ENCODE results near the gene JMJD6. TPM values are rescaled to one million over a fixed set of nuclear protein-coding genes. Genes with fewer than 3 reads are reported as not detected.

Gene JMJD6
- total RNA-seq, 2 donors from 2014 or later, result 27.2 to 31.3 TPM

GRCh38 chr17:76686538-76687297 lies 39.7 kb downstream of the JMJD6 start:
- DNase-seq (no peak), ATAC-seq (no peak)
- intact Hi-C loops (cut with DNase I, micrococcal nuclease), result no loop called here

- intact Hi-C loops (cut with DNase I, micrococcal nuclease), result no loop called here
- DNase-seq (no peak), ATAC-seq (no peak)
Observed at GRCh38 chr17:76685846-76686245, 40.6 kb downstream of the JMJD6 start.

- intact Hi-C loops (cut with DNase I, micrococcal nuclease), result no loop called here
- DNase-seq, result no peak
- no peak for ATAC-seq
Observed at GRCh38 chr17:76685366-76685765, 41.0 kb downstream of the JMJD6 start.

DNA sequence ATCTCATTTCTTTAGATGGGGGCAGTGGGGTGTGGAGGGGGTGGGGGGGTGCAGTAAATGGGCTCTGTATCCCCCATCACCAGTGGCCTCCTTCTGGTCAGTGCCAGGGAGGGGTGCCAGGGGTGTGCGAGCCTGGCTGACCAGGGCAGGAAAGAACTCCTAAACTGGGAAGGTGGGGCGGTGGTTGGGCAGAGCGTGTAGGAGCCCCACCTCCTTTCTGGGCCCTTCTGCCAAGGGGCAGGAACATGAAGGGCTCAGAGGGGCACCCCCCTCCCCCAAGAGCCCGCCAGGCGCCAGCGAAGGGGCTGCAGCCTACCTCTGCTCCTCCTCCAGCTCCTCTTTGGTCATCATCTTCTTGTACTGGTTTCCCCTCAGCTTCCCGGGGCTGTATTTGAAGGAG lies 41.6 kb downstream of the JMJD6 start:
- DNase-seq (no peak), ATAC-seq (no peak)
- intact Hi-C loops (cut with DNase I, micrococcal nuclease), result no loop called here

- ATAC-seq, result no peak
- intact Hi-C loops (cut with DNase I, micrococcal nuclease), result no loop called here
- DNase-seq, result no peak
Observed at GRCh38 chr17:76683921-76684745, 42.3 kb downstream of the JMJD6 start.

GRCh38 chr17:76683011-76683755 lies 43.2 kb downstream of the JMJD6 start:
- ATAC-seq, result no peak
- no peak for DNase-seq
- intact Hi-C loops (cut with DNase I, micrococcal nuclease), result no loop called here

DNA sequence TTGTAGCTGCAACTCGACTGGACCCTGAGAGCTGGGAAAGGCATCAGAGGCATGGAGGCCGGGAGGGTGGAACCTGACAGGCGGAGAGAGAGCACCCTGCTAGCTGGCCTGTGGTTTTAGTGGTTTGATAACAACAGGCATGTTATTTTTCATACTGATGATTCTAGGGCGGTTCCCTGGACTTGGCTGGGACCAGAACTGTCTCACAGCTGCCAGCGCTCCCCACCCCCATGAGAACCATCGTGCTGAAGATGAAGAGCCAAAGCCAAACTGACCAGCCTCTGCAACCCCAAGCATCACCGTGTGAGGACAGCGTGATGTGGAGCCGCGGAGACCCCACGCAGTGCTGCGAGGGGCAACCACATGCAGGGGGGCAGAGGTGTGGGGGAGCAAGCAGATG lies 44.1 kb downstream of the JMJD6 start:
- DNase-seq, result no peak
- intact Hi-C loops (cut with DNase I, micrococcal nuclease), result no loop called here
- ATAC-seq, result no peak

DNA sequence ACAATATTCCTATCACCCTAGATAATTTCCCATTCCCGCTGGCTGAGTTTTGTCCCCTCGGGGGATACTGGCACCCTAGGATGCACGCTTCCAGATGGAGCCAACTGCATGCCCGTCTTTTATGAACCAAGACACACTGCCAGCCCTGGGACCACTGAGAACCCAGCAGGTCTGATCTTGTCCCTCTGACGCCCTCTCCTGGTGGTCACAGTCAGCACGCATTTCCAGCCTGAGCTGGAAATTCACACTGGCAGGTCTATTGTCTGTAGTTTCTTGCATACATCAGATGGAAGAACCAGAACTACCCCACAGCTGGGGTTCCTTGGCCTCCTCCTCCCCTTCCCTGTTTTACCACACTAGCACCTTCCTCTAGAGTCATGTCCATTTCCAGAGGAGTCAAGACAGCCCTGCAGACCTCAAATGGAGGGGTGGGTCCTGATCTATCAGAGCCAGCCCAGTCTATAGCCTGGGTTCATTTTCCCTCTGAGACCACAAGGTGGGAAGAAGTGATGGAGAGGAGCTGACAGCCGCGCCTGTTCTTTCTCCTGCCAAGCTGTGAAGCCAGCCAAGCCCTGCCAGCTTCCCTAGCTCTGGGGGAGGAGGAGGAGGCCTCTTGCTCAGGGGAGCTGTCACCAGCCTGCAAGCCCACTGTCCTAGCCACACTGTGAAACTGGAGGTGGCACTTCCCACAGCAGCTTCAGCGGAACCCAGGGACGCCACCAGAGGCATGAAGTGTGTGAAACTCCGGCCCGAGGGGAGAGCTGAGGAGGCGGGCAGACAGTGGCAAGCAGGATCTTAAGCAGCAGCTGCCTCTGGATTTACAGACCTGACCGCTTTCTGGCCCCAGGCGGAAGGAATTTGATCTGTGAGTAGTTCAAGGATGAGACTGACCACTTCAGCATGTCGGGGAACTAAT lies 44.9 kb downstream of the JMJD6 start:
- peak; percentile 82 to 84 for DNase-seq
- intact Hi-C loops (cut with DNase I, micrococcal nuclease), result no loop called here
- ATAC-seq, result peak; percentile 49

DNA sequence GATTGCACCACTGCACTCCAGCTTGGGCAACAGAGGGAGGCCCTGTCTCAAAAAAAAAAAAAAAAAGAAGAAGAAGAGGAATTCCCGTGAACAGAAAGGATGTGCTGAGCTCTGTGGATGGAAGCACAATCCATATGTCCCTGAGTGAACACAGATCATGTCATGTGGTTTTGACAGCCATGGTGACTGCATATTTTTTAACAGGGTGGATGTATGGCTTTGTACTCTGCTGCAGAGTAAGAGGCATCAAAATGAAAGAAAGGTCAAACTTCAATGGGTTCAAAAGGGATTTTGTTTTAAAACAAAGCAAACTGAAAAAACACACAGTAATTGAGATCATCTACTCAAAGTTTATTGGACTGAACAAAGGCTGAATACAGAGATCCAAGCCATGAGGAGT lies 47.2 kb downstream of the JMJD6 start:
- peak; percentile 51 for ATAC-seq
- intact Hi-C loops (cut with DNase I, micrococcal nuclease), result no loop called here
- no peak for DNase-seq

DNA sequence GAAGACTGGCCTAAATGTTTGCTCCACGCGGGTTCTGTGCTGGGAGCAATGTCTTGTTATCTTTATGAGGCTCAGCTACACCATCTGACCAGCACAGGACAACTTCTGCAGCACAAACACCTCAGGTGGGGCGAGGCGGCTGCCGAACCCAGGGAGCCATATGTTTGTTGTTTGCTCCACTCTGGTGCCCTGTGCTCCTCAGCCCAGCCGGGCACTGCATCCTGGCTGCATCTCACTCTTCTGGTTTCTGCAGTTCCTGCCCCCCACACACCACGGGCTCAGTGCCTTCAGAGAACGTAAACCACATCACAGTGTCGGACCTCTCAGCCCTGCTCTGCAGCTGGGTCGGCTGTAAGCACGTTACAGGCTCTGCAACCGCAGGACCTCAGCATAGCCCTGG lies 48.1 kb downstream of the JMJD6 start:
- ATAC-seq (peak; percentile 86), DNase-seq (peak; percentile 74 to 75)
- intact Hi-C loops (cut with DNase I, micrococcal nuclease), result no loop called here

DNA sequence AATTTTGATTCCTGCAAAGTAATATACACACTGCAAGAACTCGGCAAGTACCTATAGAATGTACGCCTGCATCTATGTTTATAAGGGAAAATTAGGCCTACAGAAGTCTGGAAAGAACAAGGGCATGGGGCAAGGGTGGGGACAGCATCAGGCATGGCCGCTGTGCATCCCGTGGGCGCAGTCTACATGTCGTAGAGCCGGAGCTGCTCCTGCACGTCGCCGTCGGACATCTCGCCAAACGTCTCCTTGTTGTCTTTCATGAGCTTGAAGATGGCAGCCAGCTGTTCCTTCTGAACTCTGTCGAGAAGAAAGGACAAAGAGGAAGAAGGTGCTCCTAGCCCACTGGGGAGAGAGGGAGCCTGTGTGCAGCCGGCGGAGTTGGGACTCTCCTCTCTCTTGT lies 49.0 kb downstream of the JMJD6 start:
- ATAC-seq (no peak), DNase-seq (no peak)
- intact Hi-C loops (cut with DNase I, micrococcal nuclease), result no loop called here

DNA sequence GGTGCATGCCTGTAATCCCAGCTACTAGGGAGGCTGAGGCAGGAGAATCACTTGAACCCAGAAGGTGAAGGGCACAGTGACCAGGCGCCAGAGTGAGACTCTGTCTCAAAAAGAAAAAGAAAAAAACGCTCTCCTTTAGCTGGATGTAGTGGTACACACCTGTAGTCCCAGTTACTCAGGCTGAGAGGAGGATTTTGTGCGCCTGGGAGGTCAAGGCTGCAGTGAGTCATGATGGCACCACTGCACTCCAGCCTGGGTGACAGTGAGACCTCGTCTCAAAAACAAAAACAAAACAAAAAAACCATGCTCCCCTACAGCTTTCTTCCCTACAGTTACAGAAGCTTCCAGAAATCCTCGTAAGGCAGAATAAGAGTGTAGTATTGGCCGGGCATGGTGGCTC lies 49.8 kb downstream of the JMJD6 start:
- intact Hi-C loops (cut with DNase I, micrococcal nuclease), result no loop called here
- DNase-seq (no peak), ATAC-seq (no peak)

DNA sequence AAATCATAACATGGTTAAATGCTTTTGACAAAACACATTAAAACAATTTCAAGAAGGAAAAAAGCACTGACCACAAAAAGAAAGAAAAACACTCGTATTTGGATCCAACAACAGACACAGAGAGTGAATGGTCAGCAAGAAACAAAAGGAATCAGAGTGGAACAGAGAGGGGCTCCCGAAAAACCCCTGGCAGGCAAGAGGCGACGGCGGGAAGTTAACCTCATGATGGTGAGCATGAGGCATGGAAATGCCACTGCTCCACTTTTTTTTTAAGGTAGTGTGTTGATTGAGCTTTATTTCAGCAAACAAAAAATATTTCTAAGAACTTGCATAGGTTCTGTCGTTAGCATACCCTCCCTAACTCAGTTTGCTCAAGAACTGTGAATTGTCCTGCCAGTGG lies 50.8 kb downstream of the JMJD6 start:
- DNase-seq, result no peak
- ATAC-seq, result no peak
- intact Hi-C loops (cut with DNase I, micrococcal nuclease), result no loop called here

GRCh38 chr17:76674600-76674999 lies 51.8 kb downstream of the JMJD6 start:
- ATAC-seq (no peak), DNase-seq (no peak)
- intact Hi-C loops (cut with DNase I, micrococcal nuclease), result no loop called here

DNA sequence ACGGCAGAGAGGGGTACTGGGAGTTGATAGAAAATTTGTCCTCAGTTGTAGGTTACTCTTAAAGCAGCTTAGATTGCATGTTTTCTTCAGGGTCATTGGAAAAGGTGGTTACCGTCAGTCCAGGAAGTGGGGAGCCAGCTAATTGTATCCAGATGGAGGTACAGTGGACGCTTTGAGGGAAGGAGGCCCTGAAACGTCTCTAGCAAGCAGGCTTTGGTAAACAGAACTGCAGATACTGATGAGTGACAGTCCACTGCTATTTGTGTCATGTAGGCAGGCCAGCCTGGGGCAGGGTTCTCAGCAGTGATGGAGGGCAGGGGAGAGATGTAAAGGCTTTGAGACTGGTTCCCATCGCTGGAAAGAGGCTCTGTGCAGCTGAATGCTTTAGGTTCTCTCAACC lies 52.7 kb downstream of the JMJD6 start:
- intact Hi-C loops (cut with DNase I, micrococcal nuclease), result no loop called here
- ATAC-seq, result no peak
- no peak for DNase-seq

- DNase-seq (no peak), ATAC-seq (no peak)
- intact Hi-C loops (cut with DNase I, micrococcal nuclease), result no loop called here
Observed at GRCh38 chr17:76672892-76673291, 53.5 kb downstream of the JMJD6 start.

GRCh38 chr17:76672270-76672851 lies 54.0 kb downstream of the JMJD6 start:
- intact Hi-C loops (cut with DNase I, micrococcal nuclease), result no loop called here
- peak; percentile 47 for ATAC-seq
- peak in 1 of 2 donors; percentile 59 for DNase-seq

DNA sequence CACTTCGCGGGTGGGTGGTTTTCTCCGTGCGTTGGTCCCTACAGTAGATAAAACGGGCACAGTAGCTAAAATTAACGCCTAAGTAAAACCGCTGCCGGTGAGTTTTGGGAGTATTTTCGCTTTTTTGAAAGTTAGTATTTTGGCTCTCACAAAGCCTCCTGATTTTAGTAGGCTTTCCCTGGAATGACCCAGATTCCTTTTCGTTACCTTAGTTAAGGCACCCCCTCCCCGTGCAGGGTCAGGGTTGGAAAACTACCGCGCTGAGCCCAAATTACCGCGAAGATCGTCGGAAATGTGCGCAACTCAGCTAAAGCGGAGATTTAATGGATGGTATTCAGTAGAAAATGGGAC lies 54.5 kb downstream of the JMJD6 start:
- DNase-seq, result no peak
- peak; percentile 0 for ATAC-seq
- intact Hi-C loops (cut with DNase I, micrococcal nuclease), result no loop called here

All from left colon (tissue), 2 donors.